AG04449 (cell line): Measurements from ENCODE around the gene PDSS1.

Experiments used
- CTCF ChIA-PET: fragments of 350-600 bp; formaldehyde crosslinking; extraction: SDS; loops from one replicate; lab custom pipeline; 2021; ENCODE audit warnings: antibody characterized with exemption; lab: Yijun Ruan, JAX
- POLR2A ChIA-PET: fragments of 400-600, 350-600 bp; formaldehyde crosslinking; extraction: SDS; loops from one replicate; lab custom pipeline; 2020; ENCODE audit warnings: antibody characterized with exemption, inconsistent platforms; lab: Yijun Ruan, JAX
- DNase-seq: peaks from one replicate; pipeline ENCODE4 v3.0.0-alpha.2; 2010; ENCODE audit warnings: low read depth, low spot score
- H3K4me3 ChIP-seq: 2 replicates; pipeline ENCODE4 v1.5.1; 2011; ENCODE audit warnings: low read depth, mild to moderate bottlenecking, control low read depth, low read length
- CTCF ChIP-seq: IDR thresholded peaks from one replicate; pipeline ENCODE4 v1.5.1; 2011; ENCODE audit warnings: mild to moderate bottlenecking, moderate library complexity, low read length, control low read depth, inconsistent platforms; ENCODE audit not compliant: insufficient read depth; ENCODE audit errors: missing control alignments

The PDSS1 gene

GRCh38 chr10:26741368-26741767, 43.9 kb downstream of the PDSS1 start:
- TF ChIP-seq CTCF = no peak
- no peak for DNase-seq
- ChIA-PET POLR2A (no interaction called here), CTCF (interaction anchor here (1.6 to 2.6 kb wide), 2 partner anchors 15 kb away, joined by 7 to 13 read pairs; no protein-coding TSS in a partner anchor)
- no peak overlapping the region for H3K4me3 ChIP-seq

GRCh38 chr10:26743091-26743490, 45.6 kb downstream of the PDSS1 start:
- no peak for TF ChIP-seq CTCF
- POLR2A ChIA-PET = no interaction called here
- no peak for DNase-seq
- CTCF ChIA-PET = interaction anchor here (1.3 to 1.4 kb wide), 3 partner anchors 15 to 118 kb away, joined by 4 to 10 read pairs (median 5); no protein-coding TSS in a partner anchor
- no peak overlapping the region for H3K4me3 ChIP-seq

GRCh38 chr10:26743841-26744240, 46.3 kb downstream of the PDSS1 start:
- CTCF ChIA-PET = interaction anchor here (1.3 to 1.4 kb wide), 3 partner anchors 15 to 118 kb away, joined by 4 to 10 read pairs (median 5); no protein-coding TSS in a partner anchor
- no peak for DNase-seq
- no peak for TF ChIP-seq CTCF
- POLR2A ChIA-PET = no interaction called here
- H3K4me3 ChIP-seq = no peak overlapping the region

GRCh38 chr10:26746061-26746460, 48.6 kb downstream of the PDSS1 start:
- ChIA-PET POLR2A (interaction anchor here (1.1 kb wide), 1 partner anchor 36 kb away, joined by 3 read pairs; no protein-coding TSS in a partner anchor), CTCF (interaction anchor here (0.8 to 1.7 kb wide), 3 partner anchors 10 to 136 kb away, joined by 3 to 7 read pairs (median 4); no protein-coding TSS in a partner anchor)
- no peak overlapping the region for H3K4me3 ChIP-seq
- TF ChIP-seq CTCF = no peak
- no peak for DNase-seq

GRCh38 chr10:26755443-26755903, 58.0 kb downstream of the PDSS1 start:
- ChIA-PET CTCF (interaction anchor here (0.6 to 4.1 kb wide), 5 partner anchors 9 to 109 kb away, joined by 3 to 16 read pairs (median 4); no protein-coding TSS in a partner anchor), POLR2A (no interaction called here)
- no peak overlapping the region for H3K4me3 ChIP-seq
- DNase-seq = no peak
- no peak for TF ChIP-seq CTCF

GRCh38 chr10:26759008-26759407, 61.5 kb downstream of the PDSS1 start:
- CTCF ChIA-PET = interaction anchor here (0.7 to 1.4 kb wide), 2 partner anchors 33 to 102 kb away, joined by 3 read pairs; partner anchors contain the start of gene ABI1
- POLR2A ChIA-PET = no interaction called here
- DNase-seq = no peak
- no peak overlapping the region for H3K4me3 ChIP-seq
- no peak for TF ChIP-seq CTCF
